HG03175 (cell line): ENCODE data around the gene CBLN3.
"Not testable (repeated sequence)": the region's sequence is repeated elsewhere in the genome, so short reads cannot be mapped to it uniquely, and the experiment has no call there.

Source experiments
- ATAC-seq: cut with Tn5 transposase; IDR thresholded peaks from one replicate; pipeline ENCODE4 v1.9.1; 2021; ENCODE audit warnings: mild to moderate bottlenecking, moderate library complexity; ENCODE audit not compliant: unreplicated experiment

Gene CBLN3

GRCh38 chr14:24406416-24406815, 23.1 kb downstream of the CBLN3 start:
- ATAC-seq: no peak

GRCh38 chr14:24404814-24405213, 24.7 kb downstream of the CBLN3 start:
- ATAC-seq: no peak

- ATAC-seq: no peak
These were observed 26.0 kb downstream of the CBLN3 start for GRCh38 chr14:24403294-24403998.

GRCh38 chr14:24401810-24402702, 27.4 kb downstream of the CBLN3 start:
- no peak for ATAC-seq

DNA sequence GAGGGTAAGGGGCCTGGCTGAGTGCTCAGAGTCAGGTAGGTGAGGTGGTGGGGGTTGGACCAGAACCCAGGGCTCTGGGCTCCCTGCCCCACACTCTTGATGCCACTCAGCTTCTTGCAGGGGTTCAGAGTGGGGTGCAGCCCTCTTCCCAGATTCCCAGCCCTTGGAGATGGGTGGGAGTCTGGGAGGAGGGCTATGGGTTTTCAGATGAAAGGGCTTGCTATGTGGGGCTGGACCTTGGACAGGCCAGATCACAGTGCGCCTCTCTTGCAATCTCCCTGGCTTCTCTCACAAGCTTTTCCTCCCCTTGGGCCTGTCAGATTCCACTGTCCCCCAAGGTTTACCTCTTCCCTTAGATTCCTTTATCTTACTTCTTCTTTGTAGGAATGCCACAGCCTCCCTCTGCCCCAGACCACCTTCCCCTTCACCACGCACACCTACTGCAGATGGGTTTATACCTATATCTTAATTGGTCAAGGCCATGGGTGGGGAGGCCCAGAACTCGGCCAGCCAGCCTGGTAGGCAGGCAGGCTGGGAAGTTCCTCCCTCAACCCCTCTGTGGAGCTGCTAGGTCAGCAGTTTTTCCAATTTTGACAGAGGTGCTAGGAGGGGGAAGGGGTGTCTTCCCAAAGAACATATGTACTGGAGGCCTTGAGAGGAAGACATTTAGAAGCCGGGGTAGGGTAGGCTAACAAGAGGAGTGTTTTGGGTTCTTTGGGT, 29.3 kb downstream of the CBLN3 start:
- ATAC-seq: no peak

- ATAC-seq: no peak
These were observed 30.0 kb downstream of the CBLN3 start for GRCh38 chr14:24399447-24399822.

DNA sequence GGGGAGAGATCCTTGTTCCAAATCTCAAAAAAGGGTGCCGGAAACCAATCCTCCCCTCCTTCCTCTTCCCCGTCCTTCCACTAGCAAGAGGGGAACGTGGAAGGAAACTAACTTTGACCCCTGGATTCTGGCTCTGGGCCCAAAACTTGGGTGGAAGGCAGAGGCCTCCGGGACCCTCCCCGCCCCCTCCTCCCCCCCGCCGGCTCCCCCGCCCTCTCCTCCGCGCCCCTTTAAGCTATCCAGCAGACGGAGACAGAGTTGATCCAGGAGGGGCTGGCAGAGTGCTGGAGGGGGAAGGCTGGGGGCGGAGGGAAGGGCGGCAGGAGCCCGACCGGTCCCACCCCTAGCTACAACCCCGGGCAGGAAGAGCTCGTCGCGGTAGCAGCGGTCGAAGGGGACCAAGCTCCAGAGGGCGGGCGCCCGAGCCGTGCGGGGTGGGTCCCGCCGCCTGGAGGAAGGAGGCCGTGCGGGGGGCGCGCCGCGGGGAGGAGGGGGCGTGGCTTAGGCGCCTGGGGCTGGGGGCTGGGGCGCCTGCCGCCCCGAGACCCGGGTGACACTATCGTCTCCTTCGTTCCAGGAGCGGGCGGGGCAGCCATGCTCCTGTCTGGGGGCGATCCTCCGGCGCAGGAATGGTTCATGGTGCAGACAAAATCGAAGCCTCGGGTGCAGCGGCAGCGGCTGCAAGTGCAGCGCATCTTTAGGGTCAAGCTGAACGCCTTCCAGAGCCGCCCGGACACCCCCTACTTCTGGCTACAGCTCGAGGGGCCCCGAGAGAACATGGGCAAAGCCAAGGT, 30.6 kb downstream of the CBLN3 start, which contains the start of gene NYNRIN:
Gene NYNRIN (plus strand): TSS at position 351 of the 794 bp plus-strand sequence. CDS start 244 bp downstream, at position 595.
- ATAC-seq: no peak

- ATAC-seq: no peak
These were observed 31.2 kb downstream of the CBLN3 start for GRCh38 chr14:24398293-24398652.

DNA sequence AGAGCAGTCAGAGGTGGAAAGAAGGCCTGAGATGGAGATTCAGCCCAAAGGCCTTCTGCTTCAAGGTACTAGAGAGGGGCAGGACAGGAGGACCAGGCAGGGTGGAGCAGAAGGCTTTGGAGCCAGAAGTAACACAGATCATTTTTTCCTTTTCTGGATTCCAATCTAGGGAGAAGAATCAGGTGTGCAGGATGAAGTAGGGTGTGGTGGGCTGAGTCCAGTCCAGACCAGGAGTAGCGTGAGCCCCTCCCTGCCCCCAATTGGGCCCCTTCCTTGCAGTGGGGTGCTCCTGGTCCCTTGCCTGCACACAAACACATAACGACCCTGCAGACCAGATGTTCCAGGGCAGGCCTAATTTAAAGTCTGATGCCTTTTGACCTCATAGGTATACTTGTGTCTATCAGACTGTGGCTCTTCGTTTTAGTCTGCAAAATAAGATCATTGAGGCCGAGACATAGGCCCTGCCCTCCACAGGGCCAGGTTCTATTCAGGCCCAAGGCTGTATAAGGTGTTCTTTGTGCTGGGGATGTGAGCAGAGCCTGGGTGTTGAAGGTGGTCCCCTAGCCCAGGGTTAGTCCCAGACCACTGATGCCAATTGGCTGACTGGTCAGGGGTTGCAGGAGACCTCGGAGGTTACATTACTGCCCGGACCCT, 31.7 kb downstream of the CBLN3 start:
- no peak for ATAC-seq

DNA sequence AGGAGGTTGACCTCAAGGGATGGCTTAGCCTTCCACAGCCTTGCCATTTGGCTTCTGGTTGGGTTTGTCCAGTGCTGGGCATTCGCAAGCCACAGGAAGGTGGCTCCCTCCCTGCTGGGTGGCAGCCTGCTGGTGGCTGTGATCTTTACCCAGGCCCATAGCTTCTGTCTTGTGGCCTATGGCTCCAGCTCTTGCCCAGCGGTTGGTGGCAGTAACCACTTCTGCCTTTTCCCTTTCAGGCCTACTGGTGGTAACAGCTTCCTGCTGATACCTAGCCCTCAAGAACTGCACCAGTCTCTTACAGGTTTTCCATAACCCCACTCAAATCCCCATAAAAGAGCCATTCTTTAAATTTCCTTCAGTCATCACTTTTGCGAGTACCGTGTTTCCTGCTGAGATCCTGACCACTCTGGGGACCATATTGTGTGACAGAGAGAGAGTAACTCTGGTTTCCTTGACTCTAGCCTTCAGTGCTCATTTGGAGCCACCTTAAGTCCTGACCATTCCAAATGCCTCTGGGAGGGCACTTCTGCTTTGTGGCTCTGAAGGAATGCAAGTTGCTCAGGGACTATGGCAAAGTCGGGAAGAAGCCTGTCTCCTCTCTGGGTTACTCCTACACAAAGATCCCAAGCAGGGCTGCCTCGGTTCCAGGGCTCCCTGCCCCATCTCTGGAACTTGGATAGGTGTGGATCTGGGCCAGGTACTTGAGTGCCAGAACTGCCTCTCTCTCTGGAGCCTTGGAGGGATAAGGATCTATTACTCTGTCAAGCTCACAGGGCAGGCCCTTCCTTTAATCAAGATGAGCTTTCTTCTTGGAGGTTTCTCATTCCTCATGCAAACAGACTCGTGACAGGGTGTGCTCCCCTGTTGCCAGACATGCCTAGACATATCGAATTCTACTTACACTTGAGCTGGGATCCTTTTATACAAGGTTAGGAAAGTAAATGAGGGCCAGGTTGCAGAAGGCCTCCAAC, 33.6 kb downstream of the CBLN3 start:
- ATAC-seq: no peak

- ATAC-seq: no peak
These were observed 35.2 kb downstream of the CBLN3 start for GRCh38 chr14:24394275-24394674.

DNA sequence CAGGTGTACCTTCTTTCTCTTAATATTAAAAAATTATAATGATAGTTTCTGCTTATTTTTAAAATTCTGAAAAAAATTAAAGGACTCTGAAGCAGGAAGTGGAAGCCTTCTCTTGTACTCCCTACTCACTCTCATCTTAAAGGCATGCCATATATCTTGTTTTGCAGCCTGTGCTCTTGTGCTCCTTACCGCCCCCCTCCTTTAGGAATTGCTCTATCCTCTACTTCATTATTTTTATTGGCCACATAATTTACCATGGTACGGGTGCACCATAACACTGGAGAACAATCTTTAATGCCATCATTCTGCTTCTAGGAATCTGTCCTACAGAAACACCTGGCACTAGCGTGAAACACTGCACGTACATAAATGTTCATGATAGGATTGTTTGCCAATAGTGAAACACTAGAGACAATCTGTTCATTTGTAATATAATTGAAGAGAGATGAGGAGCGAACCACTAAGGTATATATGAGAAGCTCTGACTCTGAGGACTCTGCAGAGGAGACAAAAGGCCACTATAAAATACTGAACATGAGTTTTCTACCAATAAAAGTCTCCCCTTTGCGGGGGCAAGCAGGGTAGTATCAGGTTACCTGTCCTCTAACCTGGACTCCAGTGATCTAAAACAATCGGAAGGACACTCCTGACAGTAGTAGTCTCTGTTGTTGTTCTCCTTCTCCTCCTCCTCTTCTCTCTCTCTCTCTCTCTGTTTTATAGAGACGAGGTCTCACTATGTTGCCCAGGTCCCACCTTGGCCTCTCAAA, 37.0 kb downstream of the CBLN3 start:
- no peak for ATAC-seq

- no peak for ATAC-seq
These were observed 38.6 kb downstream of the CBLN3 start for GRCh38 chr14:24390701-24391468.

DNA sequence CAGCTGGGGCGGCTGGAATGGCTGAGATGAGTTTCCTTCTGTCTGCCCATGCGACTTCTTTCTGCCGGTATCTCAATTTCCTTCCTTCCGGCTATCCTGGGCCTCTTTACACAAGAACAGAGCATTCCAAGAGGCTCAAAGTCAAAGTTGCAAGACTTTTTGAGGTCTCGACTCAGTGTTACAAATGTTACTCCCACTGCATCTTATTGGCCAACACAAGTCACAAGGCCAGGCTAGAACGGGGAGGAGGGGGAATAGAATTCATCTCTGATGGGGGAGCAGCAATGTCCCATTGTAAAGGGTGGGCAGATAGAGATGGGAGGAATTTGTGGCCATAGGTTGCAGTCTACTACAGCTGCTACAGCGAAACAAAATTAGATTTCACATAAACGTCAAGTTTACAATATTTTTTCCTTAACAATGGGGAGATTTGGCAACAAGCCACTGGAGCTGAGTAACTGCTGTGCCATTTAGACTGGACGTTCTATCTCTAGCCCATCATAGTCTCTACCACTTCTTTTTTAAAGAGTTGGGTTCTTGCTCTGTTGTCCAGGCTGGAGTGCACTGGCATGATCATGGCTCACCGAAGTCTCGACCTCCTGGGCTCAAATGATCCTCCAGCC, 40.1 kb downstream of the CBLN3 start:
- ATAC-seq: no peak

- ATAC-seq: no peak
These were observed 40.8 kb downstream of the CBLN3 start for GRCh38 chr14:24388474-24389179.

DNA sequence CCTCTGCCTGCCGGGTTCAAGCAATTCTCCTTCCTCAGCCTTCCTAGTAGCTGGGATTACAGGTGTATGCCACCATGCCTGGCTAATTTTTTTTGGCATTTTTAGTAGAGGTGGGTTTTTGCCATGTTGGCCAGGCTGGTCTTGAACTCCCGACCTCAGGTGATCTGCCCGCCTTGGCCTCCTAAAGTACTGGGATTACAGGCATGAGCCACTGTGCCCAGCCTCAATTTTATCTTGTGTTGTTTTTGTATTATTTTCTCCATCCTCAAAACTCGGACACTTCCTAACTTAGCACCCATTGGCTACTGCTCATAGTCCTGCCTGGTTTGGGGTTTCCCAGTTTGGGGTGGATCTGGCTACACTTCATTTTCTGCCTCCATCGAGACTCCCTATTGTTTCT, 41.9 kb downstream of the CBLN3 start:
- not testable (repeated sequence) for ATAC-seq

- ATAC-seq: no peak
These were observed 42.5 kb downstream of the CBLN3 start for GRCh38 chr14:24387009-24387345.
